SK-N-MC (cell line): ENCODE measurements around the gene EEF1AKMT4.

Source experiments
- DNase-seq: peaks from one replicate; pipeline ENCODE4 v3.0.0-alpha.2; 2011; ENCODE audit warnings: low read depth, low spot score
- H3K27ac ChIP-seq: fragments of 200-600 bp; sonication (generic); 2 replicates; pipeline ENCODE4 v1.5.1; 2016; ENCODE audit warnings: mixed run types
- H3K36me3 ChIP-seq: fragments of 200-600 bp; sonication (generic); 2 replicates; pipeline ENCODE4 v1.6.1; 2017; ENCODE audit warnings: antibody characterized with exemption, low read length, mixed read lengths; ENCODE audit not compliant: insufficient read depth
- H3K4me3 ChIP-seq: fragments of 200-600 bp; sonication (generic); 2 replicates; pipeline ENCODE4 v1.5.1; 2016
- H3K9ac ChIP-seq: fragments of 200-600 bp; sonication (generic); 2 replicates; pipeline ENCODE4 v1.8.0; 2017; ENCODE audit warnings: mixed run types, mixed read lengths; ENCODE audit not compliant: insufficient read length
- H3K9me3 ChIP-seq: fragments of 200-600 bp; sonication (generic); 2 replicates; pipeline ENCODE4 v1.6.1; 2017; ENCODE audit warnings: low read depth, mild to moderate bottlenecking, antibody characterized with exemption, low read length, moderate library complexity, mixed read lengths
- EZH2 ChIP-seq: fragments of 200-600 bp; sonication (generic); IDR thresholded peaks from one replicate; pipeline ENCODE4 v1.6.1; 2017; ENCODE audit warnings: antibody characterized with exemption
- FOXP2 ChIP-seq: optimal IDR thresholded peaks from 2 replicates; pipeline ENCODE3; 2011; ENCODE audit warnings: mild to moderate bottlenecking, moderate library complexity; ENCODE audit not compliant: insufficient read depth; ENCODE audit errors: extremely low read length, control extremely low read depth
- POLR2AphosphoS5 ChIP-seq: IDR thresholded peaks from 2 replicates; pipeline ENCODE4 v1.6.1; 2012; ENCODE audit warnings: mild to moderate bottlenecking, low read depth, low read length, borderline replicate concordance

EEF1AKMT4 gene

DNA sequence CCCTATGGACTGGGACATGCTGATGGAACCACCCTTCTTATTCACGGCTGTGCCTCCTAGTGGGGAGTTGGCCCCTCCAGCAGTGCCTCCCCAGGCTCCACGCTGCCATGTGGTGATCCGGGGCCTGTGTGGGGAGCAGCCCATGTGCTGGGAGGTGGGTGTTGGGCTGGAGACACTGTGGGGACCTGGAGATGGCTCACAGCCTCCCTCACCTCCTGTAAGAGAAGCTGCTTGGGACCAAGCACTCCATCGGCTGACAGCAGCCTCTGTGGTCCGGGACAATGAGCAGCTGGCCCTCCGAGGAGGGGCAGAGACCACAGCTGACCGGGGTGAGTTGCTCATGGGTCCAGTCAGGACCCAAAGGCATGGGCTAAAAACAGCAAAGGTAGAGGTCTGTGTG, 9.8 kb upstream of the EEF1AKMT4 start:
- Histone ChIP-seq H3K9ac (no peak overlapping the region), H3K4me3 (no peak overlapping the region), H3K9me3 (no peaks in the 10 kb centered on the region), H3K27ac (no peak overlapping the region), H3K36me3 (peaks cover 27% of the 10 kb centered on the region)
- TF ChIP-seq POLR2AphosphoS5: no peak
- no peak for TF ChIP-seq FOXP2
- no peak for TF ChIP-seq EZH2
- DNase-seq: no peak

GRCh38 chr3:184240384-184241140, 8.9 kb upstream of the EEF1AKMT4 start:
- Histone ChIP-seq H3K9ac (no peak overlapping the region), H3K36me3 (peaks cover 36% of the 10 kb centered on the region), H3K9me3 (no peaks in the 10 kb centered on the region), H3K4me3 (no peak overlapping the region), H3K27ac (no peak overlapping the region)
- DNase-seq: no peak
- TF ChIP-seq EZH2: no peak
- no peak for TF ChIP-seq FOXP2
- TF ChIP-seq POLR2AphosphoS5: peak; percentile 27; the same call in 1 of the 2 replicates

DNA sequence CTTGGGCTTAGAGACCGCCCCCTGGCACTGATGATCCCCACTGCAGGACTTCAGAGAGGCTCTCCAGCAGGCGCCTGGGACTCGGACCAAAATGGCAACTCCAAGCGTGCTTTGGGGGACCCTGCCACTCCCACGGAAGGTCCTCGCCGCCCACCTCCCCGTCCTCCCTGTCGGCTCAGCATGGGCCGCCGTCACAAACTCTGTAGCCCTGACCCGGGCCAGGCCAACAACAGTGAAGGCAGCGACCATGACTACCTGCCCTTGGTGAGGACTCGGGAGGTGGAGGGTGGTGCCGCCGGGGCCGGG, 8.4 kb upstream of the EEF1AKMT4 start:
- H3K27ac ChIP-seq: no peak overlapping the region
- DNase-seq: no peak
- H3K4me3 ChIP-seq: no peak overlapping the region
- H3K9me3 ChIP-seq: no peaks in the 10 kb centered on the region
- no peak for TF ChIP-seq FOXP2
- no peak for TF ChIP-seq EZH2
- TF ChIP-seq POLR2AphosphoS5: no peak; the same call in 1 of the 2 replicates
- H3K36me3 ChIP-seq: peaks cover 39% of the 10 kb centered on the region
- no peak overlapping the region for H3K9ac ChIP-seq

DNA sequence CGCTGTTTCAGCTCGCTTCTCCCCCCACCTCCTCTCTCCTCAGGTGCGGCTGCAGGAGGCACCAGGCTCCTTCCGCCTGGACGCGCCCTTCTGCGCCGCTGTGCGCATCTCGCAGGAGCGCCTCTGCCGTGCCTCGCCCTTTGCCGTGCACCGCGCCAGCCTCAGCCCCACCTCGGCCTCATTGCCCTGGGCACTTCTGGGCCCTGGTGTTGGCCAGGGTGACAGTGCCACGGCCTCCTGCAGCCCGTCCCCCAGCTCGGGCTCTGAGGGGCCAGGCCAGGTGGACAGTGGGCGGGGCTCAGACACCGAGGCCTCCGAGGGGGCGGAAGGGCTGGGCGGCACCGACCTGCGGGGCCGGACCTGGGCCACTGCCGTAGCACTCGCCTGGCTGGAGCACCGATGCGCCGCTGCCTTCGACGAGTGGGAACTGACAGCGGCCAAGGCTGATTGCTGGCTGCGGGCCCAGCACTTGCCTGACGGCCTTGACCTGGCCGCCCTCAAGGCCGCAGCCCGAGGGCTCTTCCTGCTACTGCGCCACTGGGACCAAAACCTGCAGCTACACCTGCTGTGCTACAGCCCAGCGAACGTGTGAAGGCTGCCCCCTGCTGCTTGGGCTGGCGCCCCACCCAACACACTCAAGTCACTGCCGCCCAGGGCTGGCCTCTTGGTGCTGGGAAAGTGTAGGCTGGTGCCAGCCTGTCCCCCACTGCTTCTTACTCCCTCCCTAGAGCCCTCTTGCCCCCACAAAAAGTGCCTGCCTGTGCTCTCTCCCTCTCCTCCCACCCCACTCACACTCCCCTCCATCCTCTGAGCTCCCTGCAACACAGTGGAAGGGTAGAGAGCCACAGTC, 7.8 kb upstream of the EEF1AKMT4 start:
- H3K9me3 ChIP-seq: no peaks in the 10 kb centered on the region
- H3K9ac ChIP-seq: no peak overlapping the region
- H3K4me3 ChIP-seq: no peak overlapping the region
- H3K27ac ChIP-seq: no peak overlapping the region
- DNase-seq: no peak
- H3K36me3 ChIP-seq: peaks cover 39% of the 10 kb centered on the region
- TF ChIP-seq POLR2AphosphoS5 (peak; percentile 28; the same call in 1 of the 2 replicates), EZH2 (no peak)

- Histone ChIP-seq H3K36me3 (peaks cover 39% of the 10 kb centered on the region), H3K27ac (no peak overlapping the region), H3K9me3 (no peaks in the 10 kb centered on the region), H3K9ac (no peak overlapping the region), H3K4me3 (no peak overlapping the region)
- TF ChIP-seq POLR2AphosphoS5 (no peak), FOXP2 (no peak), EZH2 (no peak)
- no peak for DNase-seq
These were observed 7.2 kb upstream of the EEF1AKMT4 start for GRCh38 chr3:184242297-184242685.

DNA sequence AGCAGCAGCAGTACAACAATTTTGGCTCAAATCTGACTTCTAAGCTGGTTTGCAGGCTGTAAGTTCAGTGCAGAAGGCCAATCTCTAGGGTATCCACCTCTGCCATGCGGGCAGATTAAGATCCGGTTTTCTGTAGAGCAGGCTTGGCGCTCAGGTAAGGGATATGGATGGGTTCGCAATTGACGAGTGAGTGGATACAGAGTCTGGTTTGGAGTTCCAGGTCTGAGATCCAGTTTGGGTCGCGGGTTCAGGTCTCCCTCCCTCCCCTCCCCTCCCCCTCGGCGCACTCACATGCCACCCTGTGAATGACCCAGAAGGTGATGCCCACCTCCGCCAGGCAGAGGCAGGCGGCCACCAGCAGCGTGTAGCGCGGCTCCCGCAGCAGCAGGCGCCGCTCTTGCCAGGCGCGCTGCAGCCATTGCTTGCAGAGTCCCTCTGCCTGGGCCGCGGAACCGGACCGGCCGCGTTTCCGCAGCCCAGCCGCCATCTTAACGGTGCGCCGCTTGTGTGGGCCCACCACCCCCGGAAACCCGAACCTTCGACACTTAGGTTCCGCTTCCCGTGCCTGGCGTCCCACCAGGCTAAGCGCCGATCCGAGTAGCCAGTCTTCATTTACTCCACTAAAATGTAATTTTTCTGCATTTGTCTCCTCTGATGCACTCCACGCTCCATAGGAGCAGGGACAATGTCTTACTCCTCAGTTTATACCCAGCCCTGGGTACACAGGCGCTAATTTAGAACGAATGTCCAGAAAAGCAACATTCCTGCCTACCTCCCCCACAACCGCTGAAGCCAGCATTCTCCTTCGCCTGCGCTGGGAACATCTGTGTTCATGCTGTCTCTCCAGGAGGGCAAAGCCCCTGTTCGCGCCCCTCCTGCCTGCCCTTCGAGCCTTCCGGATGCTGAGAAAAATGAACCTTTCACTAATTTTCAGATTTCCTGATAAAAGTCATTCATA, 739 bp upstream of the EEF1AKMT4 start, which contains the start of gene ALG3:
Gene ALG3, minus strand, starts transcription at position 509 of the 958 bp plus-strand sequence. Its CDS starts 22 bp downstream, at position 487.
- H3K36me3 ChIP-seq: peaks cover 21% of the 10 kb centered on the region
- no peaks in the 10 kb centered on the region for H3K9me3 ChIP-seq
- H3K27ac ChIP-seq: peak within 1 kb of the TSS; percentile 97
- peak within 1 kb of the TSS; percentile 100 for H3K4me3 ChIP-seq
- TF ChIP-seq EZH2 (no peak), POLR2AphosphoS5 (peak; percentile 88)
- H3K9ac ChIP-seq: peak within 1 kb of the TSS; percentile 98
- peak; percentile 68 for DNase-seq

GRCh38 chr3:184250167-184250828, 826 bp downstream of the EEF1AKMT4 start:
- TF ChIP-seq POLR2AphosphoS5 (no peak), EZH2 (no peak), FOXP2 (no peak)
- peaks cover 5% of the 10 kb centered on the region for H3K36me3 ChIP-seq
- H3K9me3 ChIP-seq: no peaks in the 10 kb centered on the region
- peak overlapping the region; percentile 100 for H3K4me3 ChIP-seq
- peak overlapping the region; percentile 98 for H3K9ac ChIP-seq
- no peak overlapping the region for H3K27ac ChIP-seq
- DNase-seq: peak; percentile 90
